Measurements from ENCODE around the gene TMPRSS9.

Gene TMPRSS9

GRCh38 chr19:2356036-2356646, 3.9 kb upstream of the TMPRSS9 start:
- Histone ChIP-seq H3K4me1 (no peaks in the 10 kb centered on the region), H2AFZ (no peak overlapping the region), H3K27me3 (ENCODE audit: control insufficient read depth, insufficient read depth, low read length) (no peaks in the 10 kb centered on the region), H3K27ac (no peak overlapping the region), H3K4me3 (ENCODE audit: low read depth, low read length) (no peak overlapping the region), H3K79me2 (no peaks in the 10 kb centered on the region), H3K9me3 (ENCODE audit: control insufficient read depth, low read length) (no peaks in the 10 kb centered on the region), H3K4me2 (ENCODE audit: low read length) (no peak overlapping the region), H3K36me3 (ENCODE audit: control insufficient read depth, insufficient read depth, low read length) (no peaks in the 10 kb centered on the region), H3K9ac (no peak overlapping the region)
- no peak for TF ChIP-seq CTCF (IDR thresholded peaks at IDR 0.05)

GRCh38 chr19:2357279-2358206, 2.5 kb upstream of the TMPRSS9 start:
- H3K4me3 ChIP-seq (ENCODE audit: low read depth, low read length), result no peak overlapping the region
- no peak overlapping the region for H3K9ac ChIP-seq
- no peak for TF ChIP-seq CTCF (IDR thresholded peaks at IDR 0.05)
- no peak overlapping the region for H2AFZ ChIP-seq
- no peaks in the 10 kb centered on the region for H3K79me2 ChIP-seq
- no peaks in the 10 kb centered on the region for H3K9me3 ChIP-seq (ENCODE audit: control insufficient read depth, low read length)
- no peaks in the 10 kb centered on the region for H3K36me3 ChIP-seq (ENCODE audit: control insufficient read depth, insufficient read depth, low read length)
- no peak overlapping the region for H3K4me2 ChIP-seq (ENCODE audit: low read length)
- no peak overlapping the region for H3K27ac ChIP-seq
- H3K4me1 ChIP-seq, result no peaks in the 10 kb centered on the region
- H3K27me3 ChIP-seq (ENCODE audit: control insufficient read depth, insufficient read depth, low read length), result no peaks in the 10 kb centered on the region

GRCh38 chr19:2358548-2359173, 1.4 kb upstream of the TMPRSS9 start:
- Histone ChIP-seq H3K36me3 (ENCODE audit: control insufficient read depth, insufficient read depth, low read length) (no peaks in the 10 kb centered on the region), H3K9ac (no peak overlapping the region), H3K27me3 (ENCODE audit: control insufficient read depth, insufficient read depth, low read length) (no peaks in the 10 kb centered on the region), H3K4me3 (ENCODE audit: low read depth, low read length) (no peak overlapping the region), H3K4me1 (no peaks in the 10 kb centered on the region), H3K4me2 (ENCODE audit: low read length) (no peak overlapping the region), H3K9me3 (ENCODE audit: control insufficient read depth, low read length) (no peaks in the 10 kb centered on the region), H3K27ac (no peak overlapping the region), H2AFZ (no peak overlapping the region), H3K79me2 (no peaks in the 10 kb centered on the region)
- no peak for TF ChIP-seq CTCF (IDR thresholded peaks at IDR 0.05)

GRCh38 chr19:2360833-2361232, 768 bp downstream of the TMPRSS9 start:
- H3K9ac ChIP-seq, result no peak overlapping the region
- no peak overlapping the region for H3K4me3 ChIP-seq (ENCODE audit: low read depth, low read length)
- no peaks in the 10 kb centered on the region for H3K4me1 ChIP-seq
- no peak overlapping the region for H3K4me2 ChIP-seq (ENCODE audit: low read length)
- H2AFZ ChIP-seq, result no peak overlapping the region
- H3K9me3 ChIP-seq (ENCODE audit: control insufficient read depth, low read length), result no peaks in the 10 kb centered on the region
- H3K27me3 ChIP-seq (ENCODE audit: control insufficient read depth, insufficient read depth, low read length), result no peaks in the 10 kb centered on the region
- no peaks in the 10 kb centered on the region for H3K36me3 ChIP-seq (ENCODE audit: control insufficient read depth, insufficient read depth, low read length)
- TF ChIP-seq CTCF (IDR thresholded peaks at IDR 0.05), result no peak
- no peaks in the 10 kb centered on the region for H3K79me2 ChIP-seq
- no peak overlapping the region for H3K27ac ChIP-seq
